Endothelial cell of umbilical vein (primary cell): ENCODE data around the gene FXYD6. TPM values are rescaled to one million over a fixed set of nuclear protein-coding genes. Genes with fewer than 3 reads are reported as not detected.

Experiments
- BruUV-seq: library from RNA; stranded (reverse); fragments of 400-500 nt; replicated peaks from 2 replicates; lab custom pipeline; 2021; lab: Mats Ljungman, UMichigan
- CTCF ChIA-PET: fragments of 300-600, 350-600 bp; sonication (Branson Sonifier 250); formaldehyde crosslinking; loops from one replicate; lab custom pipeline; 2021; ENCODE audit warnings: antibody characterized with exemption, inconsistent platforms; lab: Charles Lee
- POLR2A ChIA-PET: fragments of 300-600, 350-600 bp; sonication (Branson Sonifier 250); formaldehyde crosslinking; loops from one replicate; lab custom pipeline; 2021; ENCODE audit warnings: antibody characterized with exemption, inconsistent platforms; lab: Charles Lee
- DNase-seq: peaks from one replicate; pipeline ENCODE4 v3.0.0-alpha.2; 2011; ENCODE audit warnings: low read depth, low spot score
- FAIRE-seq: peaks from 2 replicates; lab custom pipeline; 2011; peaks lifted over from hg19 to GRCh38; lab: Jason Lieb, UNC
- H2AFZ ChIP-seq: 2 replicates; pipeline ENCODE4 v1.6.0; 2012; ENCODE audit warnings: low read depth, low read length, control low read depth, inconsistent platforms
- H3K27ac ChIP-seq: 2 replicates; pipeline ENCODE4 v1.5.1; 2011; ENCODE audit warnings: low read depth, mild to moderate bottlenecking, control low read depth, low read length, moderate library complexity; ENCODE audit not compliant: insufficient read depth
- H3K27me3 ChIP-seq, 2 experiments: 2 replicates each; pipeline versions ENCODE4 v1.6.0 to v1.6.1; 2011; ENCODE audit warnings: low read length in 2 of 2, mixed read lengths in 1 of 2; ENCODE audit not compliant: control insufficient read depth in 2 of 2, insufficient read depth in 2 of 2
- H3K36me3 ChIP-seq, 2 experiments: 2 replicates in 1 of 2; 3 replicates in 1 of 2; pipeline ENCODE4 v1.5.1; 2011; ENCODE audit warnings: low read length in 2 of 2, mild to moderate bottlenecking in 1 of 2, moderate library complexity in 1 of 2; ENCODE audit not compliant: control insufficient read depth in 2 of 2, insufficient read depth in 2 of 2; ENCODE audit errors: extremely low read depth in 1 of 2
- H3K4me1 ChIP-seq: 3 replicates; pipeline ENCODE4 v1.5.1; 2011; ENCODE audit warnings: mild to moderate bottlenecking, low read length; ENCODE audit not compliant: control insufficient read depth, insufficient read depth; ENCODE audit errors: extremely low read depth
- H3K4me2 ChIP-seq: 2 replicates; pipeline ENCODE4 v1.6.1; 2011; ENCODE audit warnings: low read length, control low read depth, mixed read lengths; ENCODE audit not compliant: insufficient read depth
- H3K4me3 ChIP-seq, 3 experiments: fragments of 200-600 bp in 1 of 3; sonication (generic), shearing (Covaris generic) in 1 of 3; replicated peaks in 1 of 3; 2 replicates each; pipeline ENCODE4 v1.5.1; 2011 to 2016; ENCODE audit warnings: control low read depth in 3 of 3, low read length in 3 of 3, mild to moderate bottlenecking in 2 of 3, inconsistent platforms in 1 of 3, low read depth in 1 of 3, moderate library complexity in 1 of 3; ENCODE audit not compliant: insufficient read depth in 1 of 3
- H3K79me2 ChIP-seq: 2 replicates; pipeline ENCODE4 v1.6.0; 2012; ENCODE audit warnings: low read length, inconsistent platforms; ENCODE audit not compliant: control insufficient read depth, insufficient read depth
- H3K9ac ChIP-seq: replicated peaks from 2 replicates; pipeline ENCODE3; 2011; ENCODE audit warnings: low read length, control low read depth; ENCODE audit not compliant: insufficient read depth; ENCODE audit errors: extremely low read depth
- H3K9me1 ChIP-seq: replicated peaks from 3 replicates; pipeline ENCODE4 v1.6.0; 2011; ENCODE audit warnings: mild to moderate bottlenecking, low read length; ENCODE audit not compliant: control insufficient read depth, insufficient read depth; ENCODE audit errors: extremely low read depth
- H3K9me3 ChIP-seq: replicated peaks from 2 replicates; pipeline ENCODE4 v1.5.1; 2012; ENCODE audit warnings: low read length, inconsistent platforms; ENCODE audit not compliant: control insufficient read depth, insufficient read depth
- H4K20me1 ChIP-seq: replicated peaks from 2 replicates; pipeline ENCODE3; 2011; ENCODE audit warnings: mild to moderate bottlenecking, low read length; ENCODE audit not compliant: control insufficient read depth, insufficient read depth; ENCODE audit errors: extremely low read depth
- CTCF ChIP-seq, 2 donors: IDR thresholded peaks; 1 replicate in 1 of 2; 2 replicates in 1 of 2; pipeline ENCODE4 v1.5.1; 2011; ENCODE audit warnings: low read length in 2 of 2, mild to moderate bottlenecking in 2 of 2, moderate library complexity in 2 of 2, control low read depth in 1 of 2, inconsistent platforms in 1 of 2, low read depth in 1 of 2; ENCODE audit not compliant: insufficient read depth in 1 of 2; ENCODE audit errors: extremely low read depth in 1 of 2
- EZH2 ChIP-seq: IDR thresholded peaks from 2 replicates; pipeline ENCODE4 v1.6.1; 2012; ENCODE audit warnings: borderline replicate concordance, low read depth, mild to moderate bottlenecking, moderate library complexity, low read length, inconsistent platforms; ENCODE audit not compliant: severe bottlenecking
- JUN ChIP-seq: IDR thresholded peaks from 2 replicates; pipeline ENCODE4 v1.6.1; 2011; ENCODE audit warnings: borderline replicate concordance, low read depth; ENCODE audit not compliant: insufficient read length, insufficient read depth
- MAX ChIP-seq: IDR thresholded peaks from 2 replicates; pipeline ENCODE4 v1.6.1; 2011; ENCODE audit not compliant: insufficient read depth, insufficient read length
- MYC ChIP-seq: IDR thresholded peaks from one replicate; pipeline ENCODE4 v1.6.1; 2011; ENCODE audit warnings: mild to moderate bottlenecking, low read depth, low read length
- POLR2A ChIP-seq: IDR thresholded peaks from 2 replicates; pipeline ENCODE4 v1.6.1; 2012; ENCODE audit warnings: low read depth, mild to moderate bottlenecking, control low read depth, low read length
- POLR2AphosphoS5 ChIP-seq: IDR thresholded peaks from 2 replicates; pipeline ENCODE4 v1.6.1; 2012; ENCODE audit warnings: low read depth, mild to moderate bottlenecking, control low read depth, low read length, moderate library complexity; ENCODE audit not compliant: insufficient read depth
- dilution Hi-C: fragments of 300-500 bp; cut with MboI; formaldehyde crosslinking; loops from one replicate; pipeline ENCODE4 v1.15.0; 2019; ENCODE audit warnings: low sequenced_read_pairs; ENCODE audit not compliant: extremely low pct_ligation_motif_present
- intact Hi-C: fragments of 100-400 bp; cut with micrococcal nuclease; formaldehyde crosslinking; loops from one replicate; pipeline ENCODE4 v1.10.0; 2022
- polyA plus RNA-seq, 4 experiments: library from polyadenylated mRNA; depleted of rRNA in 3 of 4; stranded (reverse) in 3 of 4; unstranded in 1 of 4; fragments of >200 nt; gene quantifications; 2 replicates each; pipeline versions ENCODE4 v1.2.1 to v1.2.3, GENCODE V29; 2011 to 2012; ENCODE audit warnings: missing spikeins in 1 of 4
- total RNA-seq: library from RNA; stranded (reverse); gene quantifications from 2 replicates; pipeline ENCODE4 v1.2.3, GENCODE V29; 2021

Gene FXYD6
- total and polyA plus RNA-seq, 2 donors (not counting 3 experiments of a cell fraction or from before 2014, with no cell fraction given), result 1.4 to 8.7 TPM

GRCh38 chr11:117887431-117888138 is 11.1 kb upstream of the FXYD6 start:
- BruUV-seq, result no TSS peak
- H3K79me2 ChIP-seq, result no peaks in the 10 kb centered on the region
- H3K4me1 ChIP-seq, result no peaks in the 10 kb centered on the region
- no peaks in the 10 kb centered on the region for H3K9me3 ChIP-seq
- FAIRE-seq (no peak), DNase-seq (no peak)
- TF ChIP-seq MYC (no peak), CTCF (IDR thresholded peaks at IDR 0.05; ENCODE audit: extremely low read depth in 1 of 2, insufficient read depth in 1 of 2, low read depth in 1 of 2, low read length in 2 of 2) (no peak), POLR2AphosphoS5 (no peak), JUN (no peak), MAX (no peak), POLR2A (no peak), EZH2 (no peak)
- H3K36me3 ChIP-seq, result no peaks in the 10 kb centered on the region
- no peak overlapping the region for H2AFZ ChIP-seq
- dilution Hi-C loops, result no loop called here
- H3K27me3 ChIP-seq, result peaks cover 7 to 14% of the 10 kb centered on the region in 2 experiments
- H3K9ac ChIP-seq, result no peak overlapping the region
- H3K4me3 ChIP-seq, result no peak overlapping the region
- intact Hi-C loops, result no loop called here
- H4K20me1 ChIP-seq, result no peaks in the 10 kb centered on the region
- no peaks in the 10 kb centered on the region for H3K9me1 ChIP-seq
- H3K27ac ChIP-seq, result no peak overlapping the region
- ChIA-PET CTCF (no interaction called here), POLR2A (no interaction called here)
- no peak overlapping the region for H3K4me2 ChIP-seq
